HEK293 (cell line): ENCODE measurements around the gene CHEK2.

Experiments
- CTCF ChIP-seq: fragments of 450-650 bp; formaldehyde crosslinking; IDR thresholded peaks from 2 replicates; pipeline ENCODE4 v1.5.1; 2016; ENCODE audit warnings: missing biosample characterization, missing genetic modification characterization
- ELK4 ChIP-seq: IDR thresholded peaks from 2 replicates; pipeline ENCODE4 v1.6.1; 2011; ENCODE audit warnings: mild to moderate bottlenecking, low read depth, low read length, borderline replicate concordance
- KLF10 ChIP-seq: fragments of 450-650 bp; IDR thresholded peaks from 2 replicates; pipeline ENCODE4 v1.5.1; 2018; ENCODE audit warnings: missing biosample characterization, mild to moderate bottlenecking, missing genetic modification characterization
- ZNF274 ChIP-seq, 2 experiments: fragments of 200-500 bp in 1 of 2; fragments of 450-650 bp in 1 of 2; sonication (Bioruptor generic) in 1 of 2; formaldehyde crosslinking in 1 of 2; IDR thresholded peaks; 2 replicates each; pipeline versions ENCODE4 v1.5.1 to v1.6.1; 2014 to 2016; ENCODE audit warnings: borderline replicate concordance in 1 of 2, inconsistent platforms in 1 of 2, low read length in 1 of 2, missing biosample characterization in 1 of 2, missing genetic modification characterization in 1 of 2
- ZNF416 ChIP-seq: fragments of 450-650 bp; formaldehyde crosslinking; IDR thresholded peaks from 2 replicates; pipeline ENCODE4 v1.5.1; 2016; ENCODE audit warnings: missing biosample characterization, missing genetic modification characterization
- ZSCAN18 ChIP-seq: fragments of 450-650 bp; formaldehyde crosslinking; IDR thresholded peaks from 2 replicates; pipeline ENCODE4 v1.5.1; 2016; ENCODE audit warnings: missing biosample characterization, missing genetic modification characterization

GRCh38 chr22:28650463-28650862 lies 91.2 kb downstream of the CHEK2 start:
- TF ChIP-seq KLF10 (tag by site-specific recombination) (no peak), ZNF416 (tag by site-specific recombination) (no peak), ZNF274 (IDR thresholded peaks at IDR 0.05; ENCODE audit: low read length) (no peak), ZNF274 (tag by site-specific recombination; IDR thresholded peaks at IDR 0.05; ENCODE audit: borderline replicate concordance) (no peak), ZSCAN18 (no peak), CTCF (tag by site-specific recombination) (no peak), ELK4 (no peak)
